ENCODE data around the gene POU6F2. TPM values are rescaled to one million over a fixed set of nuclear protein-coding genes. Genes with fewer than 3 reads are reported as not detected.
A peak's percentile ranks its signal among the peaks of the same experiment; 100 is the strongest.

Gene POU6F2
- total RNA-seq, 2 experiments from 2014 or later, result not detected

DNA sequence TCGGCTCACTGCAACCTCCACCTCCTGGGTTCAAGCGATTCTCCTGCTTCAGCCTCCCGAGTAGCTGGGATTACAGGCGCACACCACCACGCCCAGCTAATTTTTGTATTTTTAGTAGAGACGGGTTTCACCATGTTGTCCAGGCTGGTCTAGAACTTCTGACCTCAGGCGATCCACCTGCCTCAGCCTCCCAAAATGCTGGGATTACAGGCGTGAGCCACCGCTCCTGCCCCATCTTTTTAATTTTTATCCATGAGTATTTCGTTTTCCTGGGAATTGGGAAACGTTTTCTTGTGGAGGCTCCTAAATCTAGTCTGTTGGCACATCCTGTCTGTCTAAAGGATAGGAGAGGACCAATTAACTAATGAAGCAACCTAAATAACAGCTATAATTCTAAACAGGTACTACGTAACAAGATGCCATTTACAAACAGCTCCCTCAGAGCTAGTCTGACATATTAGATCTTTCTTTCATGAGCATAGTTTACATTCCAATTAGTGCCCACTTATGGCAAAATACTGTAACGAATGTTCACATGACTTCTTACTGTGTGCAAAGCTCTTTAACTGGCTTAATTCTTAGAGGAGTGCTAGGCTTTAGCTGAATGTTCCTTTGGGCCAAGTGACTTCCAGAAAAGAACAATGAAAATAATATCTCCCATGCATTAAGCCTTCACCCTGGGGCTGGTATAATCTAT, 437.5 kb downstream of the POU6F2 start:
- peaks cover 4% of the 10 kb centered on the region for H3K4me1 Mint-ChIP-seq (ENCODE audit: low read depth)
- H3K27ac Mint-ChIP-seq, result no peak overlapping the region
- CTCF ChIA-PET, result interaction anchor here (0.8 to 1.1 kb wide), 2 partner anchors 38 to 77 kb away, joined by 3 read pairs; no protein-coding TSS in a partner anchor
- no peak for DNase-seq
- H3K4me3 Mint-ChIP-seq, result peak overlapping the region; percentile 69
- peaks cover 36% of the 10 kb centered on the region for H3K27me3 Mint-ChIP-seq
- no peaks in the 10 kb centered on the region for H3K36me3 Mint-ChIP-seq (ENCODE audit: low read depth)
- POLR2A ChIA-PET, result no interaction called here
- TF ChIP-seq, protein P1, sequence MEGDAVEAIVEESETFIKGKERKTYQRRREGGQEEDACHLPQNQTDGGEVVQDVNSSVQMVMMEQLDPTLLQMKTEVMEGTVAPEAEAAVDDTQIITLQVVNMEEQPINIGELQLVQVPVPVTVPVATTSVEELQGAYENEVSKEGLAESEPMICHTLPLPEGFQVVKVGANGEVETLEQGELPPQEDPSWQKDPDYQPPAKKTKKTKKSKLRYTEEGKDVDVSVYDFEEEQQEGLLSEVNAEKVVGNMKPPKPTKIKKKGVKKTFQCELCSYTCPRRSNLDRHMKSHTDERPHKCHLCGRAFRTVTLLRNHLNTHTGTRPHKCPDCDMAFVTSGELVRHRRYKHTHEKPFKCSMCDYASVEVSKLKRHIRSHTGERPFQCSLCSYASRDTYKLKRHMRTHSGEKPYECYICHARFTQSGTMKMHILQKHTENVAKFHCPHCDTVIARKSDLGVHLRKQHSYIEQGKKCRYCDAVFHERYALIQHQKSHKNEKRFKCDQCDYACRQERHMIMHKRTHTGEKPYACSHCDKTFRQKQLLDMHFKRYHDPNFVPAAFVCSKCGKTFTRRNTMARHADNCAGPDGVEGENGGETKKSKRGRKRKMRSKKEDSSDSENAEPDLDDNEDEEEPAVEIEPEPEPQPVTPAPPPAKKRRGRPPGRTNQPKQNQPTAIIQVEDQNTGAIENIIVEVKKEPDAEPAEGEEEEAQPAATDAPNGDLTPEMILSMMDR (IDR thresholded peaks at IDR 0.05), result no peak
- intact Hi-C loops (cut with micrococcal nuclease), result no loop called here
- no peak for ATAC-seq
- H3K9me3 Mint-ChIP-seq, result no peaks in the 10 kb centered on the region

- ATAC-seq (no peak), DNase-seq (no peak)
- H3K9me3 Mint-ChIP-seq, result no peaks in the 10 kb centered on the region
- H3K4me3 Mint-ChIP-seq, result no peak overlapping the region
- peaks cover 32% of the 10 kb centered on the region for H3K27me3 Mint-ChIP-seq
- ChIA-PET POLR2A (no interaction called here), CTCF (interaction anchor here (0.7 to 2.3 kb wide), 4 partner anchors 9 to 49 kb away, joined by 3 to 7 read pairs (median 3); no protein-coding TSS in a partner anchor)
- H3K27ac Mint-ChIP-seq, result no peak overlapping the region
- peaks cover 4% of the 10 kb centered on the region for H3K4me1 Mint-ChIP-seq (ENCODE audit: low read depth)
- no peaks in the 10 kb centered on the region for H3K36me3 Mint-ChIP-seq (ENCODE audit: low read depth)
- intact Hi-C loops (cut with micrococcal nuclease), result no loop called here
- TF ChIP-seq, protein P1 (IDR thresholded peaks at IDR 0.05), result no peak
These were observed 439.2 kb downstream of the POU6F2 start for GRCh38 chr7:39416866-39417265.

DNA sequence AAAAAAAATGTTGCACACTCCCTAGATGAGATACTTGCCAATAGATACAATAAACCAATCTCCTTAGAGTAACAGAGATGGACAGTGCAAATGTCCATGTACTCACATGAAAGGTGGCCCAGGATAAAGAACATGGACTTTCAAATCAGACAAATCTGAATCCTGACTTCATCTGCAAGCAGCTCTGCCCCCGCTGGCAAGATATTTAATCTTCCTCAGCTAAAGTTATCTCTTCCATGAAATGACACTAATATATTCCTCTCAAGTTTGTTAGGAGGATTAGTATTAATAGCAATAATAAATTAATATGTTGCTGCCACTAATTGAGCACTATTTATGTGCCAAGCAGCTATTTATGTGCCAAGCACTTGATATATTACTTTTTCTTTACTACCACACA, 439.9 kb downstream of the POU6F2 start:
- H3K27ac Mint-ChIP-seq, result no peak overlapping the region
- TF ChIP-seq, protein P1 (IDR thresholded peaks at IDR 0.05), result no peak
- no peak overlapping the region for H3K4me3 Mint-ChIP-seq
- H3K36me3 Mint-ChIP-seq (ENCODE audit: low read depth), result no peaks in the 10 kb centered on the region
- intact Hi-C loops (cut with micrococcal nuclease), result no loop called here
- ChIA-PET CTCF (interaction anchor here (0.7 to 2.3 kb wide), 5 partner anchors 8 to 422 kb away, joined by 3 to 7 read pairs (median 3); no protein-coding TSS in a partner anchor), POLR2A (no interaction called here)
- peaks cover 32% of the 10 kb centered on the region for H3K27me3 Mint-ChIP-seq
- DNase-seq (no peak), ATAC-seq (no peak)
- no peaks in the 10 kb centered on the region for H3K9me3 Mint-ChIP-seq
- peaks cover 4% of the 10 kb centered on the region for H3K4me1 Mint-ChIP-seq (ENCODE audit: low read depth)

- ATAC-seq, result no peak
- H3K36me3 Mint-ChIP-seq (ENCODE audit: low read depth), result no peaks in the 10 kb centered on the region
- DNase-seq, result no peak
- H3K4me1 Mint-ChIP-seq (ENCODE audit: low read depth), result no peaks in the 10 kb centered on the region
- H3K4me3 Mint-ChIP-seq, result no peak overlapping the region
- CTCF ChIA-PET, result no interaction called here
- intact Hi-C loops (cut with micrococcal nuclease), result no loop called here
- TF ChIP-seq, protein P1 (IDR thresholded peaks at IDR 0.05), result no peak
- no peak overlapping the region for H3K27ac Mint-ChIP-seq
- H3K27me3 Mint-ChIP-seq, result peaks cover 16% of the 10 kb centered on the region
- no peaks in the 10 kb centered on the region for H3K9me3 Mint-ChIP-seq
- POLR2A ChIA-PET, result no interaction called here
These were observed 443.5 kb downstream of the POU6F2 start for GRCh38 chr7:39421251-39421650.

DNA sequence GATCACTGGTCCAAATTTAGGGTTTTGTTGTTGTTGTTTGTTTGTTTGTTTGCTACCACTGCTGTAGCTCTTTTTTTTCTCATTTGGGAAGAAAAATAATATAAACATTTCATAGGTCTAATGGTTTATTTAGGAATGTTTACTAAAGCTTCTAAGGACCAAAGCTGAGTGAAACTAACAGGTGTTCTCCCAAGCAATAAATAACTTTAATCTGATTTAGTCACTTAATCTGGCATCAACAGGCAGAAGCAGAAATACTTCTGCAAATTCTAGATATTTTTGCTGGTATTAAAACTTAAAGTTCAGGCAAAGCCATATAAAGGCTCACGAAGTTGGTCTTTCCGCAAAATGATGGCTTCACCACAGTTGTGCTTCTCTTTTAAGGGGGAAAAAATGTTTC, 444.0 kb downstream of the POU6F2 start:
- ChIA-PET POLR2A (no interaction called here), CTCF (no interaction called here)
- DNase-seq (no peak), ATAC-seq (no peak)
- H3K27me3 Mint-ChIP-seq, result peaks cover 13% of the 10 kb centered on the region
- no peak overlapping the region for H3K27ac Mint-ChIP-seq
- TF ChIP-seq, protein P1 (IDR thresholded peaks at IDR 0.05), result no peak
- no peaks in the 10 kb centered on the region for H3K36me3 Mint-ChIP-seq (ENCODE audit: low read depth)
- H3K4me3 Mint-ChIP-seq, result no peak overlapping the region
- no peaks in the 10 kb centered on the region for H3K4me1 Mint-ChIP-seq (ENCODE audit: low read depth)
- H3K9me3 Mint-ChIP-seq, result no peaks in the 10 kb centered on the region
- intact Hi-C loops (cut with micrococcal nuclease), result no loop called here
